ENCODE data around the gene YWHAE.
"Not testable (repeated sequence)": the region's sequence is repeated elsewhere in the genome, so short reads cannot be mapped to it uniquely, and the experiment has no call there.

Gene YWHAE

DNA sequence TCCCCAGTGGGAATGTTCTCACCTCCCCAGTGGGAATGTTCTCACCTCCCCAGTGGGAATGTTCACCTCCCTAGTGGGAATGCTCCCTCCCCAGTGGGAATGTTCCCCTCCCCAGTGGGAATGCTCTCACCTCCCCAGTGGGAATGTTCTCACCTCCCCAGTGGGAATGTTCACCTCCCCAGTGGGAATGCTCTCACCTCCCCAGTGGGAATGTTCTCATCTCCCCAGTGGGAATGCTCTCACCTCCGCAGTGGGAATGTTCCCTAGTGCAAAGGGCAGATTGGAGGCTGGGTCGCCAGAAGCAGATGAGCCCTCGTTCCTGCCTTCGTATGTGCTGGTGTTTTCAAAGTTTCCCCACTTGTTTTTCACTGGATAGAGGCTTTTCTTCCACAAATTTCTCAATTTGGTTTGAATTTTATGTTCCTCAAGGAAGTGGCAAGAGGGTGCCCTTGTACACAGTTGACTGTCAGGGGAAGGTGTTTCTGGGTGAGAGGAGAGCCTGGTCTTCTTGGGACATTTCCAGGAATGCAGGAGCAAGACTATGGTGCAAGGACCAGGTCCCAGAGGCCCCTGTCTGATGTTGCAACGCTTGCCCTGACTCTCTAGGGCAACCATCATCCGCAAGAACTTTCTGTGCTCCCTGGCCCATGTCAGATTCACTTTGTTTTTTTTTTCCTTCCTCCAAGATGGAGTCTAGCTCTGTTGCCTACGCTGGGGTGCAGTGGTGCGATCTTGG, 86.6 kb downstream of the YWHAE start:
- 79% methylated on average over 7 of the region's 8 CpGs for WGBS (ENCODE audit: insufficient coverage)

DNA sequence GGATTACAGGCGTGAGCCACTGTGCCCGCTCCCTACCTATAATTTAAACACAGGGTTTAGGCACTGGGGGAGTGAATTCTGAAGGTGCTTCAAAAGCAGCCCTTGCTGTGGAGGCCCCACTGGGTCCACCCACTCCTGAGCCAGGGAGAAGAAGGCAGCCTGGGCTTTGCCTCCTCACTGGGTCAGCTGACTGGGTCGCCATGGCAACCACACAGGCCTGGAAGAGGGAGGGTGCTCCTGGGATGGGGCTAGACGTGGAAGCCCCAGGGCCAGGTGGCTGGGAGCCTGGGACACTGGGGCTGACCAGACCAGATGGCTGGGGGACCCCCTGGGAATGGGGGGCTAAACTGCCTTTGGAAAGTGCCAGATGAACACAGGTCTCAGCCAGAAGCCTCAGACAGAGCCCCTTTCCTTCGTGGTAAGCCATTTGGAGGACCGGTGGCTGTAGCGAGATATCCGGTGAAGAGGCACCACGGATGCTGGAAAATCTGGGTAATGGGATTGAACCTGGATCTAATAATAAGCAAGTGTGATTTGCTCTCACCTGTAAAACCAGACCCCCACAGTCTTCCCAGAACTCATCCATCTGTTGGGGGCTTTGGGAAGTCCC, 87.7 kb downstream of the YWHAE start:
- WGBS (ENCODE audit: insufficient coverage), result 54% methylated on average over 6 of the region's 9 CpGs
- CTCF ChIA-PET, result no interaction called here
- Histone ChIP-seq H3K9me3 (ENCODE audit: control extremely low read depth in 1 of 5, control insufficient read depth in 4 of 5, insufficient read depth in 2 of 5, low read depth in 1 of 5, low read length in 4 of 5) (no peaks in the 10 kb centered on the region), H3K36me3 (ENCODE audit: control insufficient read depth in 4 of 4, insufficient read depth in 4 of 4, low read length in 3 of 4) (no peaks in the 10 kb centered on the region), H3K4me3 (ENCODE audit: control insufficient read depth in 1 of 7, extremely low read depth in 1 of 7, insufficient read depth in 4 of 7, low read depth in 2 of 7, low read length in 6 of 7) (no peak overlapping the region), H3K27ac (ENCODE audit: insufficient read depth in 1 of 2, low read depth in 1 of 2, low read length in 2 of 2, poor library complexity in 1 of 2, severe bottlenecking in 2 of 2) (no peak overlapping the region), H3K4me1 (ENCODE audit: control extremely low read depth in 1 of 4, control insufficient read depth in 4 of 4, insufficient read depth in 4 of 4, low read length in 3 of 4) (no peaks in the 10 kb centered on the region), H3K27me3 (replicated peaks in 2 of 5; ENCODE audit: control insufficient read depth in 4 of 5, insufficient read depth in 5 of 5, low read length in 4 of 5) (peaks cover 0 to 31% (median 10%) of the 10 kb centered on the region in 5 experiments)
- DNase-seq, result peak in 2 of 3 donors; percentile 36 to 50
- POLR2A ChIA-PET, result no interaction called here

More for the DNA sequence above, 86.6 kb downstream of the YWHAE start:
- CTCF ChIA-PET, result no interaction called here
- H3K4me3 ChIP-seq (ENCODE audit: control insufficient read depth in 1 of 7, extremely low read depth in 1 of 7, insufficient read depth in 4 of 7, low read depth in 2 of 7, low read length in 6 of 7), result no peak overlapping the region
- POLR2A ChIA-PET, result no interaction called here
- H3K27ac ChIP-seq (ENCODE audit: insufficient read depth in 1 of 2, low read depth in 1 of 2, low read length in 2 of 2, poor library complexity in 1 of 2, severe bottlenecking in 2 of 2), result no peak overlapping the region
- H3K4me1 ChIP-seq (ENCODE audit: control extremely low read depth in 1 of 4, control insufficient read depth in 4 of 4, insufficient read depth in 4 of 4, low read length in 3 of 4), result no peaks in the 10 kb centered on the region
- no peaks in the 10 kb centered on the region for H3K9me3 ChIP-seq (ENCODE audit: control extremely low read depth in 1 of 5, control insufficient read depth in 4 of 5, insufficient read depth in 2 of 5, low read depth in 1 of 5, low read length in 4 of 5)
- no peaks in the 10 kb centered on the region for H3K36me3 ChIP-seq (ENCODE audit: control insufficient read depth in 4 of 4, insufficient read depth in 4 of 4, low read length in 3 of 4)
- DNase-seq, result no peak
- H3K27me3 ChIP-seq (replicated peaks in 2 of 5; ENCODE audit: control insufficient read depth in 4 of 5, insufficient read depth in 5 of 5, low read length in 4 of 5), result peaks cover 0 to 31% (median 10%) of the 10 kb centered on the region in 5 experiments

DNA sequence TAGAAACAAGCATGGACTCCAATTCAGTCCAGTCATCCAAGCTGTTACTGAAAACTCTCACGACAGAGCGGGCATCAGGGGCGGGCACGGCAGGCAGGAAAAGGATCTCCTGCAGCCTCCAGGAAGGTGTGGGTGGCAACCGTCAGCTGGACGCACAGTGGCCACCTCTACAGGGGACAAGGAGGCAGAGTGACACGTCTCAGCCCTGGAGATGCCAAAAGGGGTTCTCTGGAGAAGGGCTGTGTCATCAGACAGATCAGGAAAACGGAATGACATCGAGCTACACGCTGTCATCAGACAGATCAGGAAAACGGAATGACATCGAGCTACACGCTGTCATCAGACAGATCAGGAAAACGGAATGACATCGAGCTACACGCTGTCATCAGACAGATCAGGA, 92.2 kb downstream of the YWHAE start:
- CTCF ChIA-PET; H3K4me3 ChIP-seq (ENCODE audit: control insufficient read depth in 1 of 7, extremely low read depth in 1 of 7, insufficient read depth in 4 of 7, low read depth in 2 of 7, low read length in 6 of 7); H3K4me1 ChIP-seq (ENCODE audit: control extremely low read depth in 1 of 4, control insufficient read depth in 4 of 4, insufficient read depth in 4 of 4, low read length in 3 of 4); DNase-seq; H3K27ac ChIP-seq (ENCODE audit: insufficient read depth in 1 of 2, low read depth in 1 of 2, low read length in 2 of 2, poor library complexity in 1 of 2, severe bottlenecking in 2 of 2); POLR2A ChIA-PET; H3K9me3 ChIP-seq (ENCODE audit: control extremely low read depth in 1 of 5, control insufficient read depth in 4 of 5, insufficient read depth in 2 of 5, low read depth in 1 of 5, low read length in 4 of 5); H3K36me3 ChIP-seq (ENCODE audit: control insufficient read depth in 4 of 4, insufficient read depth in 4 of 4, low read length in 3 of 4): not testable (repeated sequence)
- H3K27me3 ChIP-seq (replicated peaks in 2 of 5; ENCODE audit: control insufficient read depth in 4 of 5, insufficient read depth in 5 of 5, low read length in 4 of 5), result peaks cover 0 to 13% (median 6%) of the 10 kb centered on the region in 5 experiments
- 90% methylated on average over 2 of the region's 16 CpGs for WGBS (ENCODE audit: insufficient coverage)

DNA sequence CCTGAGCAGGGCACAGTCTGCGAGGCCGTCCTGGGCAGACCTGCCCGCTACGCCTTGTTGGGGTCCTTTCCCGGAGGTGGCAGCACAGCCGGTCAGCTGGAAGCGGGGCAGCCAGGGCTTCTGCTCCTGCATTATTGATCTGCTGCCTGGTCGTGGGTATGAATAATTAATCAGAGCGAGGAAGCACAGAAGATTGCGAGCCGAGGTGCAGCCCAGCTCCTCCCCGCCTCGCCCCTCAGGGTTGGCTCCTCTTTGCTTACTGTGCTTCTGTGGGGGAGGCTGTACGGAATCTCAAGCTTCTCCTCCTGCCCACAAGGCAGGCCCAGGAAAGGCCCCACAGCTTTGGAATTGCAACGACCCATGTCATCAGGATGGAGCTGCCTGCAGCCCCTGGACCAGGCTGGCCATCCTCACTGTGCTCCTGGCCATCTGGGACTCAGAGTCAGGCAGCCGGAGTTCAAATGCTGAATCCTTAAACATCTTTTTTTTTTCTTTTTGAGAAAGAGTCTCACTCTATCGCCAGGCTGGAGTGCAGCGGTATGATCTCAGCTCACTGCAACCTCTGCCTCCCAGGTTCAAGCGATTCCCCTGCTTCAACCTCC, 95.0 kb downstream of the YWHAE start:
- ChIA-PET POLR2A (no interaction called here), CTCF (interaction anchor here (0.7 kb wide), 1 partner anchor 31 kb away, joined by 3 read pairs; no protein-coding TSS in a partner anchor)
- Histone ChIP-seq H3K36me3 (ENCODE audit: control insufficient read depth in 4 of 4, insufficient read depth in 4 of 4, low read length in 3 of 4) (no peaks in the 10 kb centered on the region), H3K27ac (ENCODE audit: insufficient read depth in 1 of 2, low read depth in 1 of 2, low read length in 2 of 2, poor library complexity in 1 of 2, severe bottlenecking in 2 of 2) (no peak overlapping the region), H3K4me3 (ENCODE audit: control insufficient read depth in 1 of 7, extremely low read depth in 1 of 7, insufficient read depth in 4 of 7, low read depth in 2 of 7, low read length in 6 of 7) (no peak overlapping the region), H3K4me1 (ENCODE audit: control extremely low read depth in 1 of 4, control insufficient read depth in 4 of 4, insufficient read depth in 4 of 4, low read length in 3 of 4) (no peaks in the 10 kb centered on the region), H3K9me3 (ENCODE audit: control extremely low read depth in 1 of 5, control insufficient read depth in 4 of 5, insufficient read depth in 2 of 5, low read depth in 1 of 5, low read length in 4 of 5) (no peaks in the 10 kb centered on the region), H3K27me3 (replicated peaks in 2 of 5; ENCODE audit: control insufficient read depth in 4 of 5, insufficient read depth in 5 of 5, low read length in 4 of 5) (peaks cover 0 to 7% (median 3%) of the 10 kb centered on the region in 5 experiments)
- DNase-seq, result no peak
- WGBS (ENCODE audit: insufficient coverage), result 96% methylated on average over 17 of the region's 19 CpGs

DNA sequence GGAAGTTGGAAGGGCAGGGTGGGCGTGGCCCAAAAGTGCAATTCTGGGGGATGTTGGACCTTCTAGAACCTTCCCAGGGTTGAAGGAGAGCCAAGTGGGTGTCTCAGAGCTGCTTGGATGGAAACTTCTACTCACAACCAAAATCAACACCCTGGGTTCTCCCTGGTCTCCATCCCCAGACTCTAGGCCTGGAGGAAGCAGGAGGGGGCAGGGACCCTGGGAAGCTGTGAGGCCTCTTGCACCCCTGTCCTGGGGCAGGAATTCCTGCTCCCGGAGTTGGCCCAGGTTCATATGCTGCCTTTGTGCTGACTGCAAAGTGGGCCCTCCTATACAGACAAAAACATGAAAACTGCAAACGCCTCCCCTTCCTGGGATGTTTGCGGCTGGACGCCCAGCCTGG, 95.5 kb downstream of the YWHAE start:
- Histone ChIP-seq H3K36me3 (ENCODE audit: control insufficient read depth in 4 of 4, insufficient read depth in 4 of 4, low read length in 3 of 4) (no peaks in the 10 kb centered on the region), H3K4me1 (ENCODE audit: control extremely low read depth in 1 of 4, control insufficient read depth in 4 of 4, insufficient read depth in 4 of 4, low read length in 3 of 4) (no peaks in the 10 kb centered on the region), H3K4me3 (ENCODE audit: control insufficient read depth in 1 of 7, extremely low read depth in 1 of 7, insufficient read depth in 4 of 7, low read depth in 2 of 7, low read length in 6 of 7) (no peak overlapping the region), H3K27ac (ENCODE audit: insufficient read depth in 1 of 2, low read depth in 1 of 2, low read length in 2 of 2, poor library complexity in 1 of 2, severe bottlenecking in 2 of 2) (no peak overlapping the region), H3K9me3 (ENCODE audit: control extremely low read depth in 1 of 5, control insufficient read depth in 4 of 5, insufficient read depth in 2 of 5, low read depth in 1 of 5, low read length in 4 of 5) (no peaks in the 10 kb centered on the region), H3K27me3 (replicated peaks in 2 of 5; ENCODE audit: control insufficient read depth in 4 of 5, insufficient read depth in 5 of 5, low read length in 4 of 5) (peaks cover 0 to 12% (median 5%) of the 10 kb centered on the region in 5 experiments)
- ChIA-PET POLR2A (no interaction called here), CTCF (no interaction called here)
- WGBS (ENCODE audit: insufficient coverage), result 92% methylated on average over 4 of the region's 5 CpGs
- DNase-seq, result no peak

DNA sequence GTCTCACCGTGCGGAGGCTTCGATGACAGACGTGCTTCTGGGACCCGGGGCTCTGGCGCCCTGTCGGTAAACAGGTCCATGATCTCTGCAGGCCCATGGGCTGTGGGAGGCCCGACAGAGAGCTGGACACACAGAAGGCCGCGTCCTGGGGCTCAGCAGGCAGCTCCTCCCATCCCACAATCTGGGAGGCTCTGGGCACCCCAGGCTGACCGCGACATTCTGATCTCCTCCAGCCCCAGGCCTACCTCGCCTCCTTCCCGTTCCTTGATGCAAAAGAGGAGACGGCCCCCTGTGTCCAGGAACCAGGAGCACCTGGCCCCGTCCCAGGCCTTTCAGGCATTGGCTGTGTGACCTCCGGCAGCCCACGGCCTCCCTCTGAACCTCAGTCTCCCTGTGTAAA, 97.3 kb downstream of the YWHAE start:
- H3K4me1 ChIP-seq (ENCODE audit: control extremely low read depth in 1 of 4, control insufficient read depth in 4 of 4, insufficient read depth in 4 of 4, low read length in 3 of 4), result peaks cover 0 to 8% (median 4%) of the 10 kb centered on the region in 4 experiments
- H3K9me3 ChIP-seq (ENCODE audit: control extremely low read depth in 1 of 5, control insufficient read depth in 4 of 5, insufficient read depth in 2 of 5, low read depth in 1 of 5, low read length in 4 of 5), result no peaks in the 10 kb centered on the region
- ChIA-PET CTCF (no interaction called here), POLR2A (no interaction called here)
- H3K27me3 ChIP-seq (replicated peaks in 2 of 5; ENCODE audit: control insufficient read depth in 4 of 5, insufficient read depth in 5 of 5, low read length in 4 of 5), result peaks cover 0 to 28% (median 9%) of the 10 kb centered on the region in 5 experiments
- H3K36me3 ChIP-seq (ENCODE audit: control insufficient read depth in 4 of 4, insufficient read depth in 4 of 4, low read length in 3 of 4), result no peaks in the 10 kb centered on the region
- no peak overlapping the region for H3K27ac ChIP-seq (ENCODE audit: insufficient read depth in 1 of 2, low read depth in 1 of 2, low read length in 2 of 2, poor library complexity in 1 of 2, severe bottlenecking in 2 of 2)
- no peak for DNase-seq
- 93% methylated on average over 16 of the region's 18 CpGs for WGBS (ENCODE audit: insufficient coverage)
- H3K4me3 ChIP-seq (ENCODE audit: control insufficient read depth in 1 of 7, extremely low read depth in 1 of 7, insufficient read depth in 4 of 7, low read depth in 2 of 7, low read length in 6 of 7), result no peak overlapping the region

DNA sequence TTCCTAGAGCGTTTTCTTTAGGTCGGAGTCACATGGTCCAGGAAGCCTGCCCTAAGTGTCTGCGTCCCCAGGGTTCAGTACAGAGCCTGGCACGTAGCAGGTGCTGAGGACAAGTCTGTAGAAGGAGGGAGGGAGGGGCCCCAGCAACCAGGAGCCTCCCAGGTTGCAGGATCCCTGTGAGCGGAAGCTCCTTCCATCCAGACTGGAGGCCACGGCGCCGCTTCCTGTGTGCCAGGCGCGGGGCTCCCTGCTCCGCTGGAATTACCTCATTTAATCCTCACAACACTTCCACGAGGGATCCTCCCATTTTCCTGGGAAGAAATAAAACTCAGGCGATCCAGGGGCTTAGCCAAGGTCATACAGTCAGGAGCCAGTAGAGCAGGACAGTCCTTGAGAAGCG, 98.5 kb downstream of the YWHAE start:
- CTCF ChIA-PET, result no interaction called here
- DNase-seq, result no peak
- over 99% methylated on average over 8 of the region's 14 CpGs for WGBS (ENCODE audit: insufficient coverage)
- Histone ChIP-seq H3K9me3 (ENCODE audit: control extremely low read depth in 1 of 5, control insufficient read depth in 4 of 5, insufficient read depth in 2 of 5, low read depth in 1 of 5, low read length in 4 of 5) (no peaks in the 10 kb centered on the region), H3K4me3 (ENCODE audit: control insufficient read depth in 1 of 7, extremely low read depth in 1 of 7, insufficient read depth in 4 of 7, low read depth in 2 of 7, low read length in 6 of 7) (no peak overlapping the region), H3K27ac (ENCODE audit: insufficient read depth in 1 of 2, low read depth in 1 of 2, low read length in 2 of 2, poor library complexity in 1 of 2, severe bottlenecking in 2 of 2) (no peak overlapping the region), H3K27me3 (replicated peaks in 2 of 5; ENCODE audit: control insufficient read depth in 4 of 5, insufficient read depth in 5 of 5, low read length in 4 of 5) (peaks cover 0 to 33% (median 7%) of the 10 kb centered on the region in 5 experiments), H3K4me1 (ENCODE audit: control extremely low read depth in 1 of 4, control insufficient read depth in 4 of 4, insufficient read depth in 4 of 4, low read length in 3 of 4) (peaks cover 0 to 8% (median 4%) of the 10 kb centered on the region in 4 experiments), H3K36me3 (ENCODE audit: control insufficient read depth in 4 of 4, insufficient read depth in 4 of 4, low read length in 3 of 4) (no peaks in the 10 kb centered on the region)
- POLR2A ChIA-PET, result no interaction called here

All from common myeloid progenitor, CD34-positive (primary cell).